Endothelial cell of umbilical vein (primary cell): Measurements from ENCODE around the gene RASGRF1. TPM values are rescaled to one million over a fixed set of nuclear protein-coding genes. Genes with fewer than 3 reads are reported as not detected.

ENCODE experiments used
- BruUV-seq: library from RNA; stranded (reverse); fragments of 400-500 nt; replicated peaks from 2 replicates; lab custom pipeline; 2021; lab: Mats Ljungman, UMichigan
- CTCF ChIA-PET: fragments of 300-600, 350-600 bp; sonication (Branson Sonifier 250); formaldehyde crosslinking; loops from one replicate; lab custom pipeline; 2021; ENCODE audit warnings: antibody characterized with exemption, inconsistent platforms; lab: Charles Lee
- POLR2A ChIA-PET: fragments of 300-600, 350-600 bp; sonication (Branson Sonifier 250); formaldehyde crosslinking; loops from one replicate; lab custom pipeline; 2021; ENCODE audit warnings: antibody characterized with exemption, inconsistent platforms; lab: Charles Lee
- DNase-seq: peaks from one replicate; pipeline ENCODE4 v3.0.0-alpha.2; 2011; ENCODE audit warnings: low read depth, low spot score
- FAIRE-seq: peaks from 2 replicates; lab custom pipeline; 2011; peaks lifted over from hg19 to GRCh38; lab: Jason Lieb, UNC
- H2AFZ ChIP-seq: 2 replicates; pipeline ENCODE4 v1.6.0; 2012; ENCODE audit warnings: low read depth, low read length, control low read depth, inconsistent platforms
- H3K27ac ChIP-seq: 2 replicates; pipeline ENCODE4 v1.5.1; 2011; ENCODE audit warnings: low read depth, mild to moderate bottlenecking, control low read depth, low read length, moderate library complexity; ENCODE audit not compliant: insufficient read depth
- H3K27me3 ChIP-seq, 2 experiments: 2 replicates each; pipeline versions ENCODE4 v1.6.0 to v1.6.1; 2011; ENCODE audit warnings: low read length in 2 of 2, mixed read lengths in 1 of 2; ENCODE audit not compliant: control insufficient read depth in 2 of 2, insufficient read depth in 2 of 2
- H3K36me3 ChIP-seq, 2 experiments: 2 replicates in 1 of 2; 3 replicates in 1 of 2; pipeline ENCODE4 v1.5.1; 2011; ENCODE audit warnings: low read length in 2 of 2, mild to moderate bottlenecking in 1 of 2, moderate library complexity in 1 of 2; ENCODE audit not compliant: control insufficient read depth in 2 of 2, insufficient read depth in 2 of 2; ENCODE audit errors: extremely low read depth in 1 of 2
- H3K4me1 ChIP-seq: 3 replicates; pipeline ENCODE4 v1.5.1; 2011; ENCODE audit warnings: mild to moderate bottlenecking, low read length; ENCODE audit not compliant: control insufficient read depth, insufficient read depth; ENCODE audit errors: extremely low read depth
- H3K4me2 ChIP-seq: 2 replicates; pipeline ENCODE4 v1.6.1; 2011; ENCODE audit warnings: low read length, control low read depth, mixed read lengths; ENCODE audit not compliant: insufficient read depth
- H3K4me3 ChIP-seq, 3 experiments: fragments of 200-600 bp in 1 of 3; sonication (generic), shearing (Covaris generic) in 1 of 3; replicated peaks in 1 of 3; 2 replicates each; pipeline ENCODE4 v1.5.1; 2011 to 2016; ENCODE audit warnings: control low read depth in 3 of 3, low read length in 3 of 3, mild to moderate bottlenecking in 2 of 3, inconsistent platforms in 1 of 3, low read depth in 1 of 3, moderate library complexity in 1 of 3; ENCODE audit not compliant: insufficient read depth in 1 of 3
- H3K79me2 ChIP-seq: 2 replicates; pipeline ENCODE4 v1.6.0; 2012; ENCODE audit warnings: low read length, inconsistent platforms; ENCODE audit not compliant: control insufficient read depth, insufficient read depth
- H3K9ac ChIP-seq: replicated peaks from 2 replicates; pipeline ENCODE3; 2011; ENCODE audit warnings: low read length, control low read depth; ENCODE audit not compliant: insufficient read depth; ENCODE audit errors: extremely low read depth
- H3K9me1 ChIP-seq: replicated peaks from 3 replicates; pipeline ENCODE4 v1.6.0; 2011; ENCODE audit warnings: mild to moderate bottlenecking, low read length; ENCODE audit not compliant: control insufficient read depth, insufficient read depth; ENCODE audit errors: extremely low read depth
- H3K9me3 ChIP-seq: replicated peaks from 2 replicates; pipeline ENCODE4 v1.5.1; 2012; ENCODE audit warnings: low read length, inconsistent platforms; ENCODE audit not compliant: control insufficient read depth, insufficient read depth
- H4K20me1 ChIP-seq: replicated peaks from 2 replicates; pipeline ENCODE3; 2011; ENCODE audit warnings: mild to moderate bottlenecking, low read length; ENCODE audit not compliant: control insufficient read depth, insufficient read depth; ENCODE audit errors: extremely low read depth
- EZH2 ChIP-seq: IDR thresholded peaks from 2 replicates; pipeline ENCODE4 v1.6.1; 2012; ENCODE audit warnings: borderline replicate concordance, low read depth, mild to moderate bottlenecking, moderate library complexity, low read length, inconsistent platforms; ENCODE audit not compliant: severe bottlenecking
- FOS ChIP-seq: IDR thresholded peaks from 2 replicates; pipeline ENCODE4 v1.6.1; 2011; ENCODE audit warnings: mild to moderate bottlenecking, low read length, moderate library complexity, borderline replicate concordance; ENCODE audit not compliant: insufficient read depth
- GATA2 ChIP-seq: IDR thresholded peaks from 2 replicates; pipeline ENCODE4 v1.7.0; 2011; ENCODE audit warnings: low read depth, mild to moderate bottlenecking, moderate library complexity, mixed read lengths, low read length; ENCODE audit not compliant: insufficient read length, insufficient read depth
- JUN ChIP-seq: IDR thresholded peaks from 2 replicates; pipeline ENCODE4 v1.6.1; 2011; ENCODE audit warnings: borderline replicate concordance, low read depth; ENCODE audit not compliant: insufficient read length, insufficient read depth
- MAX ChIP-seq: IDR thresholded peaks from 2 replicates; pipeline ENCODE4 v1.6.1; 2011; ENCODE audit not compliant: insufficient read depth, insufficient read length
- MYC ChIP-seq: IDR thresholded peaks from one replicate; pipeline ENCODE4 v1.6.1; 2011; ENCODE audit warnings: mild to moderate bottlenecking, low read depth, low read length
- POLR2A ChIP-seq: IDR thresholded peaks from 2 replicates; pipeline ENCODE4 v1.6.1; 2012; ENCODE audit warnings: low read depth, mild to moderate bottlenecking, control low read depth, low read length
- POLR2AphosphoS5 ChIP-seq: IDR thresholded peaks from 2 replicates; pipeline ENCODE4 v1.6.1; 2012; ENCODE audit warnings: low read depth, mild to moderate bottlenecking, control low read depth, low read length, moderate library complexity; ENCODE audit not compliant: insufficient read depth
- dilution Hi-C: fragments of 300-500 bp; cut with MboI; formaldehyde crosslinking; loops from one replicate; pipeline ENCODE4 v1.15.0; 2019; ENCODE audit warnings: low sequenced_read_pairs; ENCODE audit not compliant: extremely low pct_ligation_motif_present
- intact Hi-C: fragments of 100-400 bp; cut with micrococcal nuclease; formaldehyde crosslinking; loops from one replicate; pipeline ENCODE4 v1.10.0; 2022
- polyA plus RNA-seq, 4 experiments: library from polyadenylated mRNA; depleted of rRNA in 3 of 4; stranded (reverse) in 3 of 4; unstranded in 1 of 4; fragments of >200 nt; gene quantifications; 2 replicates each; pipeline versions ENCODE4 v1.2.1 to v1.2.3, GENCODE V29; 2011 to 2012; ENCODE audit warnings: missing spikeins in 1 of 4
- total RNA-seq: library from RNA; stranded (reverse); gene quantifications from 2 replicates; pipeline ENCODE4 v1.2.3, GENCODE V29; 2021
- TF ChIP-seq, protein P1 (sequence below), 2 donors: IDR thresholded peaks; 1 replicate in 1 of 2; 2 replicates in 1 of 2; pipeline ENCODE4 v1.5.1; 2011; ENCODE audit warnings: low read length in 2 of 2, mild to moderate bottlenecking in 2 of 2, moderate library complexity in 2 of 2, control low read depth in 1 of 2, inconsistent platforms in 1 of 2, low read depth in 1 of 2; ENCODE audit not compliant: insufficient read depth in 1 of 2; ENCODE audit errors: extremely low read depth in 1 of 2

The RASGRF1 gene
- total and polyA plus RNA-seq, 2 donors (not counting 3 experiments of a cell fraction or from before 2014, with no cell fraction given) = 0.04 TPM; not detected in 1

- FAIRE-seq = no peak
- POLR2A ChIA-PET = no interaction called here
- CTCF ChIA-PET = interaction anchor here (1.3 to 2.3 kb wide), 5 partner anchors 8 to 30 kb away, joined by 3 to 15 read pairs (median 9); no protein-coding TSS in a partner anchor
Measured at GRCh38 chr15:78998526-78998925, 92.1 kb downstream of the RASGRF1 start.

More at GRCh38 chr15:78998526-78998925, 92.1 kb downstream of the RASGRF1 start:
- Histone ChIP-seq H3K27me3 (no peaks in the 10 kb centered on the region), H3K9me3 (no peaks in the 10 kb centered on the region), H3K9ac (no peak overlapping the region), H3K9me1 (no peaks in the 10 kb centered on the region), H3K4me1 (no peaks in the 10 kb centered on the region), H3K36me3 (no peaks in the 10 kb centered on the region), H4K20me1 (no peaks in the 10 kb centered on the region), H2AFZ (no peak overlapping the region), H3K27ac (no peak overlapping the region), H3K79me2 (no peaks in the 10 kb centered on the region), H3K4me2 (no peak overlapping the region), H3K4me3 (no peak overlapping the region)
- no TSS peak for BruUV-seq
- no peak for DNase-seq
- dilution Hi-C loops = no loop called here
- intact Hi-C loops = no loop called here
- no peak for TF ChIP-seq JUN
- TF ChIP-seq POLR2AphosphoS5 = no peak
- TF ChIP-seq FOS = no peak
- TF ChIP-seq EZH2 = no peak
- TF ChIP-seq POLR2A = no peak
- no peak for TF ChIP-seq MAX
- TF ChIP-seq, protein P1, sequence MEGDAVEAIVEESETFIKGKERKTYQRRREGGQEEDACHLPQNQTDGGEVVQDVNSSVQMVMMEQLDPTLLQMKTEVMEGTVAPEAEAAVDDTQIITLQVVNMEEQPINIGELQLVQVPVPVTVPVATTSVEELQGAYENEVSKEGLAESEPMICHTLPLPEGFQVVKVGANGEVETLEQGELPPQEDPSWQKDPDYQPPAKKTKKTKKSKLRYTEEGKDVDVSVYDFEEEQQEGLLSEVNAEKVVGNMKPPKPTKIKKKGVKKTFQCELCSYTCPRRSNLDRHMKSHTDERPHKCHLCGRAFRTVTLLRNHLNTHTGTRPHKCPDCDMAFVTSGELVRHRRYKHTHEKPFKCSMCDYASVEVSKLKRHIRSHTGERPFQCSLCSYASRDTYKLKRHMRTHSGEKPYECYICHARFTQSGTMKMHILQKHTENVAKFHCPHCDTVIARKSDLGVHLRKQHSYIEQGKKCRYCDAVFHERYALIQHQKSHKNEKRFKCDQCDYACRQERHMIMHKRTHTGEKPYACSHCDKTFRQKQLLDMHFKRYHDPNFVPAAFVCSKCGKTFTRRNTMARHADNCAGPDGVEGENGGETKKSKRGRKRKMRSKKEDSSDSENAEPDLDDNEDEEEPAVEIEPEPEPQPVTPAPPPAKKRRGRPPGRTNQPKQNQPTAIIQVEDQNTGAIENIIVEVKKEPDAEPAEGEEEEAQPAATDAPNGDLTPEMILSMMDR (IDR thresholded peaks at IDR 0.05; ENCODE audit: extremely low read depth in 1 of 2, insufficient read depth in 1 of 2, low read depth in 1 of 2, low read length in 2 of 2) = no peak
- TF ChIP-seq GATA2 = no peak
- TF ChIP-seq MYC = no peak
